Kidney capillary endothelial cell (primary cell): ENCODE results near the gene HSD3B1.

Experiments
- DNase-seq: peaks from one replicate; pipeline ENCODE4 v3.0.0-alpha.2; 2018; ENCODE audit warnings: low spot score

Gene HSD3B1

DNA sequence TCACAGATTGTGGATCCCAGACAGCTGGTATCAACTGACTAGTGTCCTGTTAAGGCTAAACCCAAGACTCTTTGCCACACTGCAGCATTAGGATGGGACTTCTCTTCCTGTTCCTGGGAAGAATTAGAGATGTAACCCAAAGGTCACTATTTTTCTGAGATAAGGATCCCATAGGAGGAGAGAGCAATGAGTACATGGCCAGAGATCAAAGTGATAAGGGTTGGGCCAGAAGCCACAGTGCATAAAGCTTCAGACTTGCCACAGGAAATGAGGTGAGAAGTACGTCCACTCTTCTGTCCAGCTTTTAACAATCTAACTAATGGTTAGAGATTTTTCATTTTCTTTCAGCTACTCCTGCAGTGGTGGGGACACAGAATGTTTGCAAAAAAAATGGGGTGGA, at the start of gene HSD3B1:
Gene HSD3B1, plus strand, starts transcription at position 270 of the 400 bp plus-strand sequence. CDS start 267 bp downstream, outside the sequence.
- DNase-seq: no peak

DNA sequence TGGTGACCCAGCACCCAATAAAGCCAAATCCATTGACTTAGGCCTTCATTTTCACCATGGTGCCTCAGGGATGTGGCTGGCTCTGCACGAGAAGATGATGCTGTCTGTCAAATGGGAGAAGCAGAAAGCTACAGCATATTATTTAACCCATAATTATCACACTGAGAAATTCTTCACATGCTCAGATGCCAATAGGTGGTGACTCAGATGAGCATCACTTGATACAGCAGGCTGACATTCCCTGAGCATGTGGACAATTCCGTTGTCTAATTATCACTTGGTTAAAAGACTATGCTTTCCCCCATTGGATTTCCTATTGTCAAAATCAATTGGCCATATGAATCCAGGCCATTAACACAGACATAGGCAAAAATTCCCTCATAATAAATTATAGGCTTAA, 44.0 kb upstream of the HSD3B1 start:
- no peak for DNase-seq

DNA sequence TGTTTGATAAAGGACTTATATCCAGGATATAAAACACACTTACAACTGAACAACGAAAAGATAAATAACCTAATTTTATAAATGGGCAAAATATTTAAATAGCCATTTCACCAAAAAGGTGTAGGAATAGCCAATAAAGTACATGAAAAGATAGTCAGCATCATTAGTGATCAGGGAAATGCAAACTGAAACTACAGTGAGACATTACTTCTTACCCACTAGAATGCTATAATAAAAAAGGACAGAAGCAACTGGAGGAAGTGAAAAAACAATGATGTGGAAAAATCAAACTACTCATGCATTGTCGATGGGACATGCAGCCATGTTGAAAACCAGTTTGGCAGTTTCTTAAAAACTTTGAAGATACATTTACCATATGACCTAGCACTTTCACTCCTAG, 43.4 kb upstream of the HSD3B1 start:
- DNase-seq: no peak

GRCh38 chr1:119466445-119466844, 40.6 kb upstream of the HSD3B1 start:
- no peak for DNase-seq

GRCh38 chr1:119467219-119467618, 39.8 kb upstream of the HSD3B1 start:
- no peak for DNase-seq

DNA sequence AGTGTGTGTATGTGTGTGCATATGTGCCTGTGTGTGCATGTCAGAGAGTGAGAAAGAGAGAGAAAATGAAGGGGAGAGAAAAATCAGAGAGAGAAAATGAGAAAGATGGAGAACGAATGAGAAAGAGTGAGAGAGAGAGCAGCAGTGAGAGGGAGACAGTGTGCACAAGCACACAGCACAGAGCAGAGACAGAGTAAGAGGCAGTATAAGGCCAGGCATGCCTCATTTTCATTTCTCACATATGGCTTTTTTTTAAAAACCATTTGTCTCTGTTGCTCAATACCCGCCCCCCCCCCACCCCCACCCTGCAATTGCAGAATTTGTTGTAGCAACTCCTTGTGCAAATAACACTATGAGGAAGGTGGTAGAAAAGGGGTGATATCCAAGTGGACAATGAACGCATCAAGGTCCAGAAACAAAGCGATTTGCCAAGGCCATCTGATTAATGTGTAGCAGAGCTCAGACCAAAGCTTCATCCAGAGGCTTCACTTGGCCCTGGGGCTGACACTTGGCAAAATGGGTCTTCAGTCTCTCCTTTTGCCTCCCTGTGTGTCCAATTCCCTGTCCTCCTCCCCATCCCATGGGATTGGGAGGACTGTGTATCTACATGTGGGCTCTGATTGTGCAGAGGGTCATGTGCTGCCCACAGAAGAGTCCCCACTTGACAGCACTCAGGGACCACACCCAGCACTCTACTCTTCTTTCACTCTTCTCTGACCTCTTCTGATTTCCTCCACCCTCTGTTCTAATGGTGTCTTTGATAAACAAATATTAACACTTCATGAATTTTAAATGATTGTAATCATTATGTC, 38.9 kb upstream of the HSD3B1 start:
- DNase-seq: no peak

DNA sequence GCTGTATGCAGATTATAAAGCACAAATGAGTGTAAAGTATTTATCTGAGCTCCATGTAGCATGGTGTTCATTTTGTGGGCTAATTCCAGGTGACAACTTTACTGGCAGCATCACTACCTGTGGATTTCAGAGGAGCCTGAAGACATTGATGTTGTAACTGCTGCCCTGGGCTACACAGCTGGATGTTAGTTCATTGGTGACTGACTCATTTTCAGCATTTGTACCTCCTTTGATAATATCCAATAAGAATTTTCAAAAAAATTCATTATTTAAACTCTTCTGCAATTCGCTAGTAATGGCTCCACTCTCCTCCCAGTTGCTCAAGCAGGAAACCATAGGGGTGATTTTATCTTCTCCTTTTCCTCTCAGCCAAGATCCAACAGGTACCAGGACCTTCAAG, 37.3 kb upstream of the HSD3B1 start:
- no peak for DNase-seq

DNA sequence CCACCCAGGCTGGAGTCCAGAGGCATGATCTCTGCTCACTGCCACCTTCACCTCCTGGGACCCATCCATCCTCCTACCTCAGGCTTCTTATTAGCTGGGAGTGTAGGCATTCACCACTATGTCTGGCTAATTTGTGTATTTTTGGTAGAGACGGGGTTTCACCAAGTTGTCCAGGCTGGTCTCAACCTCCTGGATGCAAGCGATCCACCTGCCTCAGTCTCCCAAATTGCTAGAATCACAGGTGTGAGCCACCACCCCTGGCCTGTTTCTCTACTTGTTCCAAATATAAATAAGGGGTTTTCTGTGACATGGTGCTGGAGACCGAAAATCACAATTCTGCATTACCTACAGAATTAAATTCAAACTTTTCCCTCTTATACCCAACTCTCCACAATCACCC, 36.6 kb upstream of the HSD3B1 start:
- no peak for DNase-seq

GRCh38 chr1:119470958-119471357, 36.1 kb upstream of the HSD3B1 start:
- DNase-seq: no peak

- DNase-seq: no peak
Observed at GRCh38 chr1:119471566-119471965, 35.4 kb upstream of the HSD3B1 start.

DNA sequence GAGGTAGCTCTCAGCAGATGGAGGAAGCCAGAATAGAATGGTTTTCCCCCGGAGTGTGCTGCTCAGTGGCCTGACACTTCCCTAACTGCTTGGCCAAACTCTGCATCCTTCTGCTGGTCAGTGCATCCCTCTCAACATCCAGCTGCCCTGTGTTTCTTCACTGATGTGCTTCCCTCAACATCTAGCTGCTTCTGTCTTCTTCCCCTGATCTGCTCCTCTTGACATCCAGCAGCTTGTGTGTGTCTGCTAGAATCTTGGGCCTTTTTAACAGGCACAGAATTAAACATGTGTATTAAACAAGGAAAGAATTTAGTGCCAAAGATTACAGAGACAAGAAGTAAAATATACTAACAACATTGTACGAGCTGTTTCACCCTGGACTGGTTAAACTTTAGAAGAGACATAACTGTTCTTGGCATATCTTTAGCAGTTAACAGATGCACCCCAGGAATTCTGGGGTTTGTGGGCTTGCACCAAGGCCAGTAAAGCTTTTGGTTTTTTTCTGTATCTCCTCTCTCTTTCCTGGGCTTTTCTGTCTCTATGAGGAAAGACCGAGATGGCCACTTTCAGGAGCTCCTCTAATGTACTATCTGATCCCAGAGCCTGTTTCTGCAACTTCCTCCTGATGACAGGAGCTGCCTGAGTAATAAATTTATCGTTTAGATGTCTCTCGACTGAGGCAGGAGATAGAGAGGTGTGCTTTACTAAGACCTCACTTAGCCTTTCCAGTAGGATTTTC, 34.8 kb upstream of the HSD3B1 start:
- no peak for DNase-seq

DNA sequence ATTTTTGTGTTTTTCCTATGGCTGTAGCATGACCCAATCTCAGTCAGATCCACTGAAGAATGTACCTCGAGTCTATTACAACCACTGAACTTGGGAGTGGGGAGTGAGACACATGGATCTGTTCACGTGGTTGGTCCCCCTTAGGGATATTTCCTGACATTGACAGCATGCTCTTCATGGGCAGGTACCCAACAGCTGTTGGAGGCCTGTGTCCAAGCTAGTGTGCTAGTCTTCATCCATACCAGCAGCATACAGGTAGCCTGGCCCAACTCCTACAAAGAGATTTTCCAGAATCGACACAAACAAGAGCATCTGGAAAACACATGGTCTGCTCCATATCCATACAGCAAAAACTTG, 34.2 kb upstream of the HSD3B1 start:
- DNase-seq: no peak

- DNase-seq: peak; percentile 17
Observed at GRCh38 chr1:119475866-119476439, 31.1 kb upstream of the HSD3B1 start.

DNA sequence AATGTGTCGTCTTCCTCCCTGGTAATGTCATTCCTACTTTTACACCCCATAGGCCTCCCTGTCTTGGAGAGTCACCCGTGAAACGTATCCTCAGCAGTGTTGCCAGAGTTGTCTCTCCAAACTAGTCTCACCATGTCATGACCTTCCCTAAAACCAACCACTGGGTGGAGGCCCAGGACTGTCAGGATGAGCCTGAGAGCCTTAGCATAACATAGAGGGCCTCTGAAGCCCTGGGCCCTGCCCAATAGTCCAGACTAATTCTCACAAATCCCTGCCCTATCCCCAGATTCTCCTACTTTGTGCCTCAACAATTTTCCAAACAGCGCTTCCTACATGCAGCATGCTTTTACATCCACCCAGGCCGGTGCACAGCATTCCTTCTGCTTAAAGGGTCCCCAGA, 29.3 kb upstream of the HSD3B1 start:
- DNase-seq: no peak

- no peak for DNase-seq
Observed at GRCh38 chr1:119480175-119480574, 26.8 kb upstream of the HSD3B1 start.

- no peak for DNase-seq
Observed at GRCh38 chr1:119481951-119482350, 25.1 kb upstream of the HSD3B1 start.

DNA sequence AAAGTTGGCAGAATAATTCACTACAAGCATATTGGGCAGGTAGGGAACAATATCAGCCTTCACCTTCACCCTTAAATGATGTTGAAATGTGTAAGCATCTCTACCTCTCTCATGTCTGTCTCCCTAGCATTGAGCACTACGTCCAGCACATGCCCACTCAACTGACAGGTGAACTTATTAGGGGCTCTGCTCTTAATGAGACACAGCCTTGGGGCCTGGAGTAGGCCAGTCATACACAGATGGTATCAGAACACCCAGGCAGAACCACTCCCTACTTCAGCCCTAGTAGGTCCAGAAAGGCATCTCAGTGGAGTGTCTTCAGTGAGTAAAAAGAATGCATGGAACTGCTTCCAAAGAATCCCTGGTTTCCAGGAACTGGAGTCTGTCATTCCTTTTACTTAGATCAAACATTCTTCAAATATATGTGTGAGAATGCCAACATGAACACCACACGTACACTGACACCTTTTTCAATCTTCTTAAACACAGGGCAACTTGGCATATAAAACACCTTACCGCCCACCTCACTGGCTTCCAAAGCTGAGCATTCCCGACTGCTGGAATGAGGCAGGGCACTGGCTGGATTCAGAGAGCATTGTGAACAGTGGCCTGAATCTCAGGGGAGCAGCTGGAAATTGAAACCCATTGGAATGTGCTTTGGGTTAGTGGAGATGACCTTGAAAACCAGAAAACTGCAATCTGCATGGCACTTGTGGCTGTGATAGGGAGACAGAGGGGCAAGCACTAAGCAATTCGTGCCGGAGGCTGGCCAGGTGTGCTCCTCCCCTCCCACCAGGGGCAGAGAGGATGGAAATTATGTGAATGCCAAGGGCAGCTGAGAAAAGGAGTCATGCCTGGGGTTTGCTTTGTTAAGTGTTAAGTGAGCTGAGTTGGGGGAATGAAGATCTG, 24.2 kb upstream of the HSD3B1 start:
- no peak for DNase-seq

GRCh38 chr1:119483441-119484200, 23.4 kb upstream of the HSD3B1 start:
- DNase-seq: no peak

DNA sequence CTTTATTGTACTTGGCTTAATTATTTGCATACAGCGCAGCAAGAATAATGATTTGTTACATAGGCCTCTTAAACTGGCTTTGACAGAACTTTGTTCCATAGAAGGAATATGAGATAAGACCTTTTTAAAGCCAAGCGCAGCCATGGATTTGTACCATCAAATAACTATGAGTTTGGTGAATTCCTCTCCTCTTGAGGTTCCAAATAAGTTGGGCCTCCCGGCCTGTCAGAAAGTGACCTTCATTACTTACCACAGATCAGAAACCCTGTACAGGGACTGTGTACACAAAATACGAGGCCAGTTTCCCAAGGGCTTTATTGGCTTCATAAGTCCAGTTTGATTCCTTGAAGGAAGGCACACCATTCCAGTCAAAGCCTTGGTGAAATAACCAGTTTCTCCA, 21.8 kb upstream of the HSD3B1 start:
- DNase-seq: no peak

DNA sequence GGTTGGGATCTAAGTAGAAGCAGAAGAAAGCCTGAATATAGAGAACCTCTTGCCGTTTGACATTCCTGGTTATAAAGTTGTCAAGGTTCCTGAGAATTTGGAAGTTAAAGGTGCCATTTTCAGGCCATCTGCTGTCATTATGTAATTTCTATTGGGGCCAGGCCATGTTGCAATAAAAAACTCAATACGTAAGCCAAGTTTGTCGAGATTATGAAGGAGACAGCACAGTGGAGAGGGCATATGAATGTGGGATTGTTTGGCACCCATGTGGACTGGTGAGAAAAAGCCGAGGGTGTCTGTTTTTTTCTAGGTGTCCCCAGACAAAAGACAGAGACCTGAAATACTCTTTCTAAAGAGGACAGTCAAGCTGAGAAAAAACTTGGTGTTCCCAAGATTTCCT, 18.8 kb upstream of the HSD3B1 start:
- DNase-seq: no peak

DNA sequence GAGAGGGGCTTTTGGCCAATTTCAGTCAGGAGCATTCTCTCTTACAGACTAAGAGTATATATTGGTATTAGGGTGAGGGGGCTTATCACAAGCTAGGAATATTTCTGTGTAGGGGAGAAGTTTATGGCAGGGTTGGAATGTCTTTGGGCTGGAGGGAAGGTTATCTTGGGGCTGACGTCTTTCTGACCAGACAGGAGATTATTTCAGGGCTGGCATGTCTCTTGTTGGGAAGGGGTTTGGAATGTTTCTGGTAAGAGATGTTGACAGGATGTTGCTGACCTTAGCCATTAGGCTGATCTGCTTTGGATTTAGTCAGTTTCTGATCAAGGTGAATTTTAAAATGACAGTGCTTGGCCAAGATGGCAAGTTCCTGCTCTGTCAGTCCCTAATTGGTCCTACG, 17.8 kb upstream of the HSD3B1 start:
- no peak for DNase-seq
